HG03565 (cell line): Measurements from ENCODE around the gene TBC1D30.
A peak's percentile ranks its signal among the peaks of the same experiment; 100 is the strongest.
"Not testable (repeated sequence)": the region's sequence is repeated elsewhere in the genome, so short reads cannot be mapped to it uniquely, and the experiment has no call there.

ENCODE experiments used
- ATAC-seq: cut with Tn5 transposase; IDR thresholded peaks from one replicate; pipeline ENCODE4 v1.9.1; 2021; ENCODE audit warnings: mild to moderate bottlenecking, moderate library complexity; ENCODE audit not compliant: unreplicated experiment

The TBC1D30 gene

GRCh38 chr12:64848409-64848808 is 24.0 kb downstream of the TBC1D30 start:
- not testable (repeated sequence) for ATAC-seq

DNA sequence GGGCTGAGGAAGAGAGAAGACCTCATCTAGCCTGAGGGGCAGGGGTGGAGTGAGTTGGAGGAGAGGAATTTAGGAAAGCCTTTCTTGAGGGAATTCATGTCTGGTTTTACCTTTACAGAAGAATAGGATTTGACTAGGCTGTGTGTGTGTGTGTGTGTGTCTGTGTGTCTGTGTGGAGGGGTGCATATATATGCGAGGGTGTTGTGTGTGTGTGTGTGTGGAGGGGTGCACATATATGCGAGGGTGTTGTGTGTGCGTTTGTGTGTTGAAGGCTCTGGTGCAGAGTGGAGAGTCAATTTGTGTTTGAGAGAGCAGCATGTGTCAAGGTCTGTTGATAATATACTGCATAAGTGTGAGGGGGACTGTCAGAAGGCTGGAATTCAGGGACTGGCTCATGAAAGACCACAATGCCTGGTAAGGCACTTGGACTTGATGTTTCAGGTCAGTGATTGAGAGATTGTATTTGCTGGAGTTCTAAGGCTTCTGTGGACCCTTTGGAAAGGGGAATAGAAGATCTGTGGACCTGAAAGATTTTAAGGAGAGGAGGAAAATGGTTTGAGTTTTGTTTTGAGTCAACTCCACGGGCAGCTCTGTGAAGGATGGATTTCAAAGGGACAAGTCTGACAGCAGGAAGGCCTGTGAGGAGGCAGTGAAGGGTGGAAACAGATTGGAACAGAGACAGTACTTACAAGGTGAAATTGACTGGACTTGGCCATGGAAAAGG is 34.6 kb downstream of the TBC1D30 start:
- ATAC-seq = no peak

GRCh38 chr12:64860446-64860998 is 36.1 kb downstream of the TBC1D30 start:
- ATAC-seq = no peak

DNA sequence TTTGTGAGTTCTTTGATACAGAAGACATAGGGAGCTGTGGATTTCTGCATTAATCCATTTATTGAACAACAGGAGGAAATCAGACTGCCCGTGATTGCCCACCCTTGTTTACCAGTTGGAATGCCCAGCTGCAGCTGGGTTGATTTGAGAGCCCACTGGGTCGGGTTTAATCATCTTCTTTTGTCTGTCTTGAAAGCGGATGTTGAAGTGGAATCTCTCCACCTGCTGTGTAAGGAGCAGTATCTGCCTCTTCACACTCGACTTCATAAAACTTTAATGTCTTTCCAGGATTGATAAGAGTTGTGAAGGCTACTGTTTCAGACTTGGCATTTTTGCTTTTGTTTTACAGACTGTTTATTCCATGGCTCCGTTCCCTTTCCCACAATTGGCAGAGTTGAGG is 39.9 kb downstream of the TBC1D30 start:
- ATAC-seq = no peak

- ATAC-seq = no peak
These were observed 50.7 kb downstream of the TBC1D30 start for GRCh38 chr12:64875186-64875585.

DNA sequence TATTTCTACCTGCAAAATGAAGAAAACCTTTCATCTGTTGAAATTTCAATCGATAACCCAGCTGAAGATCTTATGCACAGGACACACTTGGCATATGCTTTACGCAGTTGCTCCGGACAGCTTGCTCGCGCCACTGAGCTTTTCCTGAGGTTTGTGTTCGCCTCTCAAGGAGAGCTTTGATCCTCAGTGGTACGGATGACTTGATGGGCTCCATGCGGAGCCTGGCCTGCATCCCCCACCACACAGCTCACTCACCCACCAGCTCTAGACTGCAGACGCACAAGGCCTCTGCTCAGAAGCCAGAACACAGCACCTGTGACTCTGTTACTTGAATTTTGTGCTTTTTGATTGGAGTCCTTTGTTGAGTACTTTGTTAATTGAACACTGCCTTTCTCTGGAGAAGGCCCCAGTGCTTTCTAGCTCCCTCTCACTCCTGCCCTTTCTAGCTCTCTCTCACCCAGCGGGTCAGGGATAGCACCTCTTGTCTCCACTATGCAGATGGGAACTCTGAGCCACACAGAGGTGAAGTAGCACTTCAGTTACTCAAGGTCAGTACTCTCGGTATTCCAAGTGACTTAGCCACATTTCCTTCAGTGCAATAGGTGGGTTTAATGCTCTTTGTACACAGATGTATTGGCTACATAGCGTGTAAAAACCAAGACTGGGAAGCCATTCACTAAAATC is 52.1 kb downstream of the TBC1D30 start:
- no peak for ATAC-seq

GRCh38 chr12:64877363-64878004 is 53.0 kb downstream of the TBC1D30 start:
- peak; percentile 89 for ATAC-seq

DNA sequence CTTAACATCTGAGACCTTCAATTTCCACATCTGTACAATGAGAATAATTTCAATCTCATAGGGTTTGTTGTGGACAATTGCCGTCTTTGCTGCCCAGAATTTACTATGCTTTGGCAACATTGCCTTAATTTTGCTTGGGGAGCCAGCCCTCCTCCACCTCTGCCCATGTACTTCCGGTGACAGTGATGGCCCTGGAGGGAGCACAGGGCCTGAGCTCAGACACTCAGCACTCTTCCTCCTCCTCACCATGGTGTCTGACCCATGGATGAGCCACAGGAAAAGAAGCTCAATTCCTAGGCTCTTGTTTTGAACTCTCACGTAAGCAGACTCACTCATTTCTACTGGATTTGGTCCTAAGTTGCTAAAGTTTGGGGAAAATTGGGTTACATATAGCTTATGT is 58.2 kb downstream of the TBC1D30 start:
- ATAC-seq = no peak

DNA sequence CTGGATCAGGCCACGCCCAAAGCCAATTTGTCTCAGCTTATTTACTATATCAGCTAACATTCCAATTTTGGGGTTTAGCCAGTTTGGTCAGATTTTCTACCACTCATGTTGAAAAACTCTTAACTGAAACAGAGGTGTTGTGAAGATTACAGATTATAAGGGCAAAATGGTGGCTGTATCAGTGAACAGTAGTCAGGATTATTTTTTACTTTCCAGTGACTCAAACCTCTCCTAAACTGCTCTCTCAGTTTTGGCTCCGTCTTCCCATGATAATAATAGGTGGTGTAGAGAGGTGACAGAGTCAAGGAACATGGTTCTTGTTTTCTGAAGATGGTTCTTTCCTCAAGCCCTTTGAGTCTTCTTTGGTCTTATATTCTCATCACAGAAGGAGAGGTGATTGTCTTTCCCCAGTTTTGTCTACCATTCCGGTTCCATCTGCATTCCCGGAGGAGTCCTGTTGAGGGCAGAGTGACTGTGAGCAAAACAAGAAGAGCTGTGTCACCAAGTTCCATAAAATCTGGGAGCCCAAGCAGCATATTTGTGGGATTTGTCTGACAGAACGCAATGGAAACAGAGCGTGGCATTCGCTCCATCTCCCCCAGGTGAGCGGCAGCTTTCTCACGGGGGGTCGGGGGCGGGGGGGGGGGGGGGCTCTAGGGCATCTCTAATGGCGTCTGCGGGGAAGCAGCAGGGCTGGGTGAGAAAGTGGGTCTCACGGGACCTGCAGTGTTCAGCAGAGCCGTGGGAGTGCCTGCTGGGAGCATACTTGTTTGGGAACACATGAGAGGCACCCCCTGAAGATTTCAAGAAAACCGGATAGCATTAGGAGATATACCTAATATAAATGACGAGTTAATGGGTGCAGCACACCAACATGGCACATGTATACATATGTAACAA is 59.1 kb downstream of the TBC1D30 start:
- ATAC-seq = no peak

DNA sequence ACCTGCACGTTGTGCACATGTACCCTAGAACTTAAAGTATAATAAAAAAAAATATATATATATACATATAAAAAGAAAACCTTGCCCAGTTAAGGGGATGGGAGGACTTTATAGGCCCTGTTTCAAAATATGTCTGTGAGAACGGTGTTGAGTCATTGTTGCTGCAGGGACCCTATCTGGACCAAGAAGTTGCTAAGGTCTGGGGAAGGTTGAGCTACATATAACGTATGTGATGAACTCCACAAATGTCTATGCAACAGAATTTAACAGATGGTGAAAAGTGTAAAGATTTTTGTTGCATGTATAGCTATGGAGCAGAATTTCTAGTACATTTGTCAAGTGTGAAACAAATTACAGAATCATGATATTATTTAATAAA is 59.7 kb downstream of the TBC1D30 start:
- ATAC-seq = no peak

- no peak for ATAC-seq
These were observed 60.3 kb downstream of the TBC1D30 start for GRCh38 chr12:64884728-64885127.

DNA sequence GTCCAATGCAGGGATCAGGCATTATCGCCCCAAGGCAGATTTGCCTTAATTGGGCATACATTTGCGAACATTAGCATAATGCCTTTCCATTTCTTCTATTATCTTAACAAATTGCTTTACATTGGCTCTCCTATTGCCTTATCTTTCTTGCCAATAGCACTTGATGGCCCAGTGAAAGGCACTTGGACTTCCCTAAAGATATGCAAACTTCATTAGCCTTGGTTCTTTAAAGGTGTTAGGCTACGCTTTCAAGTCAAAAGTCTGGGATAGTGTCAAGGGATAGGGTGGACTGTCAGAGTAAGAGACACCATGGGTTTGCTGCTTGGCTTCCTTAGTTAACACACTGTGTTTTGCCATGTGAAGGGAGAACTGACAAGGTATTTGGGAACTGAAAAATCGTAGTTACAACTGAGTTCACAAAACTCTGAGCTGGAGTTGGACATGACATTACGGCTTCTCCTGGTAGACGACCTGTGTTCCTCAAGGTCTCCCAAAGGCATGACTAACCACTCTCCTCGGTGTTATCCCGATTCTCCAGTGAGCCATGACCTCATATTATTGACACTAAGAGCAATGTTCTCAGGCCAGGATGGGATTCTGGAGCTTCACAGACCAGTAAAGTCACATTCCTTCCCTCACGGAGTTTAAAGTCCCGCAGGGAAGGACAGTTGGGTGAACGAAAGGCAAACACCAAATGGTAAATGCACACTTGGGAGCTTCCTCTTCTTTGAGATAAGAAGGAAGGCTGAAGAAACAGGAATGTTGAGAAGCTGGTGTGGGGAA is 65.2 kb downstream of the TBC1D30 start:
- ATAC-seq = no peak

GRCh38 chr12:64890873-64891468 is 66.5 kb downstream of the TBC1D30 start:
- peak; percentile 63 for ATAC-seq

DNA sequence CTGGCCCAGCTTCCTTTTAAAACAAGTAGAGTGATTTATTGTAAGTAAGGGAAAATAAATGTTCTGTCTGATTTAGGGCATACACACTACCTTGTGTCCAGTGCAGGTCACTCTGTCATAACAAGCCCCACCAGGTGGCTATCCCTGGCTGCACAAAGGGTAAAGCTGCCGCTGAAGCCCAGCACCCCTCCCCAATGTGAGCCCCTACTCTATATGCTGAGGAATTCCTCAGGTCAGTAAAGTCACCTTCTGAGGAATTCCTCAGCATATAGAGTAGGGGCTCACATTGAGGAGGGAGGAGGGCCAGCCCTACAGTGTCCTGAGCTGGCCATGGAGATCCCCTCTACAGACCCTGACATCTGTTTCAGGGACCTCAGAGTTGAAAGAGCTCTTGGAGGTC is 67.2 kb downstream of the TBC1D30 start:
- ATAC-seq = no peak

DNA sequence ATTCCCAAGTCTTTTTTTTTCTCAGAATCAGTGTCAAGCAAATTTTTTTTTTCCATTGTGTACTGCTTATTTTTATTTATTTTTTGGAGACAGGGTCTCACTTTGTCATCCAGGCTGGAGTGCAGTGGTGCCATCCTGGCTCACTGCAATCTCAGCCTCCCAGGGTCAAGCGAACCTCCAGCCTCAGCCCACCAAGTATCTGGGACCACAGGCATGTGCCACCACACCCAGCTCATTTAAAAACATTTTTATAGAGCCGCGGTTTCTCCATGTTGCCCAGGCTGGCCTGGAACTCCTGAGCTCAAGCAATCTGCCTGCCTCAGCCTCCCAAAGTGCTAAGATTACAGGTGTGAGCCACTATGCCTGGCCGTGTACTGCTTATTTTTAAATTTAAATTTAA is 68.1 kb downstream of the TBC1D30 start:
- ATAC-seq = no peak

GRCh38 chr12:64893961-64894360 is 69.5 kb downstream of the TBC1D30 start:
- no peak for ATAC-seq

DNA sequence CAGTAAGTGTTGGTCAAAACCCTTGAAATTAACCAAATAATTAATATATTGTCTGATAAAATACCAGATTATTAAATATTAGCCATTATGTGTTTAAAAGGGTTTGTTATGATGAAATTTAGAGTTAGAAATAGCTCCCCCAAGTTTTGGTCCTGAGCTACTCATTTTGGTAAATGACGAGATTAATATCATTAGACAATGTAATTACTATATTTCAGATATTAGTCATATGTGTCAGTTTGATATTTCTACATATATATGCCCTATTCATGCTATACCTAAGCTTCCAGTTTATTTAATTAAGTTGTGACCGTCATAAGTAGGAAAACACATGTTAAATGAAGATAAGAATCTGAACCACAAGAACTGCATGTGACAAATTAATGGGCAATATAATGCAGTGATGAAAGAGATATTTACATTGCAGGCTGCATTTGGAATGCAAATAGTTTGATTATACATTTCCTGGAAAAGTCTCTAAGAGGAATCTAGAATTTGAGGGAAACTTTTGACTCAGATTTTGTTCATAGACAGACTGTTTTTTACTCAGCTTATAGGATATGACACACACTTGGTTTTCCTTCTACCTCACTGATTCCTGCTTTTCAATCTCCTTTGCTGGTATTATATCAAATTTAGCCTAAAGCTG is 70.5 kb downstream of the TBC1D30 start:
- no peak for ATAC-seq

DNA sequence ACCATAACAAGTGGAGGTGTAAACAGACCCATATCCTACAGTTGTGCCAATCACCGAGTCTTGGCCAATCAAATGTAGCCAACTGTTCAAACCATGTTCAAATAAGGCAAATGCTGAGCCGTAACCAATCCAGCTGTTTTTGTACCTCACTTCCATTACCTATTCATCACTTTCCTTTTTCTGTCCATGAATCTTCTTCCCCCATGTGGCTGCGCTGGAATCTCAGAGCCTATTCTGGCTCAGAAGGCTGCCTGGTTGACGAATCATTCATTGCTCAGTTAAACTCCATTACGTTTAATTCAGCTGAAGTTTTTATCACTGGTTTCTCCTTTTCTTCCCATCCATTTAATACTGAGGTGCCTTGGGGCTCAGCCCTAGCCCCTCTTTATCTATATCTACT is 71.1 kb downstream of the TBC1D30 start:
- no peak for ATAC-seq

- no peak for ATAC-seq
These were observed 76.1 kb downstream of the TBC1D30 start for GRCh38 chr12:64900540-64900939.
